Stimulated activated CD4-positive, alpha-beta T cell treated with anti-CD3 and anti-CD28 coated beads, TNF-alpha, amount 100 ng/mL, for 24 hours (primary cell): ENCODE results near the gene COL26A1.
A peak's percentile ranks its signal among the peaks of the same experiment; 100 is the strongest.
"Not testable (repeated sequence)": the region's sequence is repeated elsewhere in the genome, so short reads cannot be mapped to it uniquely, and the experiment has no call there.

ENCODE experiments used
- DNase-seq, 3 experiments: peaks; one replicate each; pipeline ENCODE4 v3.0.0-alpha.2; 2020; ENCODE audit warnings: low read depth in 3 of 3

The COL26A1 gene

GRCh38 chr7:101402081-101402779 is 39.6 kb downstream of the COL26A1 start:
- DNase-seq = no peak

- no peak for DNase-seq
Measured at GRCh38 chr7:101402835-101403234, 40.2 kb downstream of the COL26A1 start.

GRCh38 chr7:101405474-101406067 is 42.9 kb downstream of the COL26A1 start:
- DNase-seq = no peak

- peak in 1 of 3 experiments; percentile 26 for DNase-seq
Measured at GRCh38 chr7:101410743-101411507, 48.2 kb downstream of the COL26A1 start.

- DNase-seq = no peak
Measured at GRCh38 chr7:101411508-101411874, 48.8 kb downstream of the COL26A1 start.

GRCh38 chr7:101412976-101413375 is 50.3 kb downstream of the COL26A1 start:
- no peak for DNase-seq

GRCh38 chr7:101418694-101419093 is 56.0 kb downstream of the COL26A1 start:
- DNase-seq = no peak

- no peak for DNase-seq
Measured at GRCh38 chr7:101419831-101420230, 57.2 kb downstream of the COL26A1 start.

GRCh38 chr7:101420436-101420835 is 57.8 kb downstream of the COL26A1 start:
- no peak for DNase-seq

GRCh38 chr7:101422356-101423195 is 59.9 kb downstream of the COL26A1 start:
- DNase-seq = no peak

- no peak for DNase-seq
Measured at GRCh38 chr7:101426303-101427011, 63.8 kb downstream of the COL26A1 start.

- no peak for DNase-seq
Measured at GRCh38 chr7:101428093-101428866, 65.6 kb downstream of the COL26A1 start.

- no peak for DNase-seq
Measured at GRCh38 chr7:101432316-101432715, 69.6 kb downstream of the COL26A1 start.

GRCh38 chr7:101433688-101434087 is 71.0 kb downstream of the COL26A1 start:
- no peak for DNase-seq

- DNase-seq = not testable (repeated sequence)
Measured at GRCh38 chr7:101434155-101434554, 71.5 kb downstream of the COL26A1 start.

- no peak for DNase-seq
Measured at GRCh38 chr7:101435461-101436220, 73.0 kb downstream of the COL26A1 start.

GRCh38 chr7:101436221-101436735 is 73.6 kb downstream of the COL26A1 start:
- no peak for DNase-seq

GRCh38 chr7:101436857-101437576 is 74.3 kb downstream of the COL26A1 start:
- DNase-seq = no peak

GRCh38 chr7:101441890-101442289 is 79.2 kb downstream of the COL26A1 start:
- no peak for DNase-seq
